GM10266 (cell line): Measurements from ENCODE around the gene VPREB1.
A peak's percentile ranks its signal among the peaks of the same experiment; 100 is the strongest.

Source experiments
- DNase-seq: peaks from one replicate; pipeline ENCODE4 v3.0.0; 2012; ENCODE audit errors: extremely low spot score
- CTCF ChIP-seq: IDR thresholded peaks from 2 replicates; pipeline ENCODE4 v1.5.1; 2012; ENCODE audit warnings: mild to moderate bottlenecking, low read depth; ENCODE audit not compliant: control insufficient read depth, insufficient read depth; ENCODE audit errors: missing control alignments

VPREB1 gene

GRCh38 chr22:22228921-22229320, 15.7 kb upstream of the VPREB1 start:
- DNase-seq, result no peak
- no peak for TF ChIP-seq CTCF

- DNase-seq, result no peak
- no peak for TF ChIP-seq CTCF
Measured at GRCh38 chr22:22229683-22230420, 14.7 kb upstream of the VPREB1 start.

GRCh38 chr22:22230438-22230837, 14.1 kb upstream of the VPREB1 start:
- DNase-seq, result no peak
- TF ChIP-seq CTCF, result no peak

- no peak for TF ChIP-seq CTCF
- no peak for DNase-seq
Measured at GRCh38 chr22:22233081-22233480, 11.5 kb upstream of the VPREB1 start.

- TF ChIP-seq CTCF, result peak; percentile 66
- peak; percentile 51 for DNase-seq
Measured at GRCh38 chr22:22235558-22235957, 9.0 kb upstream of the VPREB1 start.

- TF ChIP-seq CTCF, result no peak
- no peak for DNase-seq
Measured at GRCh38 chr22:22237521-22237920, 7.1 kb upstream of the VPREB1 start.

- no peak for DNase-seq
- no peak for TF ChIP-seq CTCF
Measured at GRCh38 chr22:22239311-22239939, 5.2 kb upstream of the VPREB1 start.
